ENCODE results near the gene ZFYVE9. TPM values are rescaled to one million over a fixed set of nuclear protein-coding genes. Genes with fewer than 3 reads are reported as not detected.

Gene ZFYVE9
- total and polyA plus RNA-seq, 9 of the 15 experiments (the other 6 are each of a cell fraction or from before 2014, with no cell fraction given), result 0.52 to 14.4 (median 8.9) TPM

GRCh38 chr1:52216907-52217458 is 75.1 kb downstream of the ZFYVE9 start:
- peaks cover 17% of the 10 kb centered on the region for H3K9me3 ChIP-seq (replicated peaks; ENCODE audit: control insufficient read depth, insufficient read depth, low read depth, low read length)
- H2AFZ ChIP-seq (ENCODE audit: low read depth, low read length), result no peak overlapping the region
- DNase-seq (ENCODE audit: extremely low read depth in 1 of 4, low spot score in 3 of 4), result no peak
- no peaks in the 10 kb centered on the region for H3K4me1 ChIP-seq (replicated peaks in 1 of 2; ENCODE audit: control insufficient read depth in 2 of 2, insufficient read depth in 2 of 2, low read length in 2 of 2)
- 80% methylated on average over 5 of the region's 5 CpGs for WGBS (ENCODE audit: insufficient coverage, low coverage, missing lambda C conversion rate)
- no TSS peak for BruUV-seq (replicated peaks)
- H3K27me3 ChIP-seq (ENCODE audit: control insufficient read depth in 2 of 2, insufficient read depth in 2 of 2, low read length in 2 of 2), result no peaks in the 10 kb centered on the region
- ChIA-PET CTCF (ENCODE audit: low intra/inter-chr PET ratio) (no interaction called here), POLR2A (no interaction called here)
- 0 out of 3 replicates have a peak, but pooled peaks cover 3% of the 10 kb centered on the region for H3K36me3 ChIP-seq (ENCODE audit: control insufficient read depth, insufficient read depth, low read length)
- no peak overlapping the region for H3K4me2 ChIP-seq (ENCODE audit: insufficient read depth, low read length)
- FAIRE-seq, result no peak
- no peak overlapping the region for H3K9ac ChIP-seq (ENCODE audit: insufficient read depth in 1 of 2, low read depth in 2 of 2, low read length in 2 of 2)
- H3K4me3 ChIP-seq, result no peak overlapping the region
- in situ Hi-C loops (cut with MboI), result no loop called here
- intact Hi-C loops (cut with micrococcal nuclease), result no loop called here
- no peaks in the 10 kb centered on the region for H3K9me1 ChIP-seq (ENCODE audit: control insufficient read depth, insufficient read depth, low read length)
- H3K79me2 ChIP-seq (ENCODE audit: control insufficient read depth, insufficient read depth, low read length), result no peaks in the 10 kb centered on the region
- no peaks in the 10 kb centered on the region for H4K20me1 ChIP-seq (replicated peaks; ENCODE audit: control insufficient read depth, insufficient read depth, low read length)
- no peak for ATAC-seq
- no peak overlapping the region for H3K27ac ChIP-seq (ENCODE audit: extremely low read depth, low read depth, low read length)
- TF ChIP-seq ETV1 (tag; conservative IDR thresholded peaks at IDR 0.05; ENCODE audit: low read depth) (no peak), CBX1 (IDR thresholded peaks at IDR 0.05; ENCODE audit: low read depth) (peak; percentile 92; the same call in 1 of the 2 replicates), XRCC3 (IDR thresholded peaks at IDR 0.05) (peak; percentile 87), ZMIZ1 (IDR thresholded peaks at IDR 0.05; ENCODE audit: low read depth in 2 of 2, low read length in 2 of 2) (no peak), CBX3 (IDR thresholded peaks at IDR 0.05; ENCODE audit: borderline replicate concordance in 1 of 2, low read length in 2 of 2) (peak in 1 of 2 experiments; percentile 99; a peak in 2 of 3 replicates), SMC3 (conservative IDR thresholded peaks at IDR 0.05; ENCODE audit: insufficient read depth, low read depth, low read length) (no peak), NCOR1 (IDR thresholded peaks at IDR 0.05) (no peak), ZNF561 (CRISPR knock-in tag; conservative IDR thresholded peaks at IDR 0.05) (peak; percentile 89)
- TF ChIP-seq, protein P1, sequence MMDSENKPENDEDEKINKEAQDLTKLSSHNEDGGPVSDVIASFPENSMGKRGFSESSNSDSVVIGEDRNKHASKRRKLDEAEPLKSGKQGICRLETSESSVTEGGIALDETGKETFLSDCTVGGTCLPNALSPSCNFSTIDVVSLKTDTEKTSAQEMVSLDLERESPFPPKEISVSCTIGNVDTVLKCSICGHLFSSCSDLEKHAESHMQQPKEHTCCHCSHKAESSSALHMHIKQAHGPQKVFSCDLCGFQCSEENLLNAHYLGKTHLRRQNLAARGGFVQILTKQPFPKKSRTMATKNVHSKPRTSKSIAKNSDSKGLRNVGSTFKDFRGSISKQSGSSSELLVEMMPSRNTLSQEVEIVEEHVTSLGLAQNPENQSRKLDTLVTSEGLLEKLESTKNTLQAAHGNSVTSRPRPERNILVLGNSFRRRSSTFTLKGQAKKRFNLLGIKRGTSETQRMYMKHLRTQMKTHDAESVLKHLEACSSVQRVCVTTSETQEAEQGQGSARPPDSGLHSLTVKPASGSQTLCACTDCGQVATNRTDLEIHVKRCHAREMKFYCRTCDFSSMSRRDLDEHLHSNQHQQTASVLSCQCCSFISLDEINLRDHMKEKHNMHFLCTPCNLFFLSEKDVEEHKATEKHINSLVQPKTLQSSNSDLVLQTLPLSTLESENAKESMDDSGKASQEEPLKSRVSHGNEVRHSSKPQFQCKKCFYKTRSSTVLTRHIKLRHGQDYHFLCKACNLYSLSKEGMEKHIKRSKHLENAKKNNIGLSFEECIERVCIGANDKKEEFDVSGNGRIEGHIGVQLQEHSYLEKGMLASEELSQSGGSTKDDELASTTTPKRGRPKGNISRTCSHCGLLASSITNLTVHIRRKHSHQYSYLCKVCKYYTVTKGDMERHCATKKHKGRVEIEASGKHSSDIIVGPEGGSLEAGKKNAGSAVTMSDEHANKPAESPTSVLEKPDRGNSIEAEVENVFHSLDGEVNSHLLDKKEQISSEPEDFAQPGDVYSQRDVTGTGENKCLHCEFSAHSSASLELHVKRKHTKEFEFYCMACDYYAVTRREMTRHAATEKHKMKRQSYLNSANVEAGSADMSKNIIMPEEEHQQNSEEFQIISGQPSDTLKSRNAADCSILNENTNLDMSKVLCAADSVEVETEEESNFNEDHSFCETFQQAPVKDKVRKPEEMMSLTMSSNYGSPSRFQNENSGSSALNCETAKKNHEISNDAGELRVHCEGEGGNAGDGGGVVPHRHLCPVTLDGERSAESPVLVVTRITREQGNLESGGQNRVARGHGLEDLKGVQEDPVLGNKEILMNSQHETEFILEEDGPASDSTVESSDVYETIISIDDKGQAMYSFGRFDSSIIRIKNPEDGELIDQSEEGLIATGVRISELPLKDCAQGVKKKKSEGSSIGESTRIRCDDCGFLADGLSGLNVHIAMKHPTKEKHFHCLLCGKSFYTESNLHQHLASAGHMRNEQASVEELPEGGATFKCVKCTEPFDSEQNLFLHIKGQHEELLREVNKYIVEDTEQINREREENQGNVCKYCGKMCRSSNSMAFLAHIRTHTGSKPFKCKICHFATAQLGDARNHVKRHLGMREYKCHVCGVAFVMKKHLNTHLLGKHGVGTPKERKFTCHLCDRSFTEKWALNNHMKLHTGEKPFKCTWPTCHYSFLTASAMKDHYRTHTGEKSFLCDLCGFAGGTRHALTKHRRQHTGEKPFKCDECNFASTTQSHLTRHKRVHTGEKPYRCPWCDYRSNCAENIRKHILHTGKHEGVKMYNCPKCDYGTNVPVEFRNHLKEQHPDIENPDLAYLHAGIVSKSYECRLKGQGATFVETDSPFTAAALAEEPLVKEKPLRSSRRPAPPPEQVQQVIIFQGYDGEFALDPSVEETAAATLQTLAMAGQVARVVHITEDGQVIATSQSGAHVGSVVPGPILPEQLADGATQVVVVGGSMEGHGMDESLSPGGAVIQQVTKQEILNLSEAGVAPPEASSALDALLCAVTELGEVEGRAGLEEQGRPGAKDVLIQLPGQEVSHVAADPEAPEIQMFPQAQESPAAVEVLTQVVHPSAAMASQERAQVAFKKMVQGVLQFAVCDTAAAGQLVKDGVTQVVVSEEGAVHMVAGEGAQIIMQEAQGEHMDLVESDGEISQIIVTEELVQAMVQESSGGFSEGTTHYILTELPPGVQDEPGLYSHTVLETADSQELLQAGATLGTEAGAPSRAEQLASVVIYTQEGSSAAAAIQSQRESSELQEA (IDR thresholded peaks at IDR 0.05; ENCODE audit: low read depth), result no peak

Data from K562 (cell line).